WTC11 (cell line): Measurements from ENCODE around the gene PPAT. TPM values are rescaled to one million over a fixed set of nuclear protein-coding genes. Genes with fewer than 3 reads are reported as not detected.

ENCODE experiments used
- ATAC-seq: fragments of 200-7000 bp; cut with Tn5 transposase; 2 replicates; pipeline ENCODE4 v1.10.0; 2021; ENCODE audit warnings: mild to moderate bottlenecking, moderate library complexity
- CTCF ChIA-PET: fragments of 300-600 bp; sonication (Branson Sonifier 250); formaldehyde crosslinking; loops from one replicate; lab custom pipeline; 2021; ENCODE audit warnings: antibody characterized with exemption; lab: Charles Lee
- POLR2A ChIA-PET: fragments of 350-600 bp; sonication (Branson Sonifier 250); formaldehyde crosslinking; loops from one replicate; lab custom pipeline; 2021; ENCODE audit warnings: antibody characterized with exemption; lab: Charles Lee
- DNase-seq: peaks from one replicate; pipeline ENCODE4 v3.0.0; 2021; ENCODE audit warnings: low spot score
- H3K27ac Mint-ChIP-seq: 2 replicates; pipeline ENCODE4 v1.8.0; 2021; ENCODE audit warnings: mixed read lengths
- H3K27me3 Mint-ChIP-seq: 2 replicates; pipeline ENCODE4 v1.8.0; 2021; ENCODE audit warnings: low read depth, mild to moderate bottlenecking, moderate library complexity, mixed read lengths
- H3K36me3 Mint-ChIP-seq: 2 replicates; pipeline ENCODE4 v1.8.0; 2021; ENCODE audit warnings: mixed read lengths
- H3K4me1 Mint-ChIP-seq: 2 replicates; pipeline ENCODE4 v1.8.0; 2022; ENCODE audit warnings: mixed read lengths
- H3K4me3 Mint-ChIP-seq: 2 replicates; pipeline ENCODE4 v1.8.0; 2021; ENCODE audit warnings: mild to moderate bottlenecking, moderate library complexity, mixed read lengths
- H3K9me3 Mint-ChIP-seq: 2 replicates; pipeline ENCODE4 v1.8.0; 2021; ENCODE audit warnings: mixed read lengths
- ATF3 ChIP-seq: sonication (generic); formaldehyde crosslinking; conservative IDR thresholded peaks from 2 replicates; pipeline ENCODE4 v1.8.1; 2022; ENCODE audit warnings: mild to moderate bottlenecking, missing genetic modification reagents
- CTCF ChIP-seq: fragments of 200-600 bp; IDR thresholded peaks from 2 replicates; pipeline ENCODE4 v1.8.0; 2022; ENCODE audit warnings: antibody characterized with exemption
- ELF4 ChIP-seq: sonication (generic); formaldehyde crosslinking; IDR thresholded peaks from 2 replicates; pipeline ENCODE4 v1.8.1; 2022; ENCODE audit warnings: low read depth, mild to moderate bottlenecking, moderate library complexity, missing genetic modification reagents
- ERG ChIP-seq: fragments of 250-450 bp; sonication (Bioruptor Pico); IDR thresholded peaks from 2 replicates; pipeline ENCODE4 v1.8.0; 2021; ENCODE audit warnings: mild to moderate bottlenecking
- FOXJ3 ChIP-seq: sonication (generic); formaldehyde crosslinking; IDR thresholded peaks from 2 replicates; pipeline ENCODE4 v1.9.0; 2021; ENCODE audit warnings: missing genetic modification reagents, mild to moderate bottlenecking, borderline replicate concordance
- FOXK1 ChIP-seq: sonication (generic); formaldehyde crosslinking; IDR thresholded peaks from 2 replicates; pipeline ENCODE4 v1.8.0; 2022; ENCODE audit warnings: mild to moderate bottlenecking, moderate library complexity, missing genetic modification reagents
- GABPB1 ChIP-seq: sonication (generic); formaldehyde crosslinking; IDR thresholded peaks from 2 replicates; pipeline ENCODE4 v1.8.1; 2023; ENCODE audit warnings: mild to moderate bottlenecking, missing genetic modification reagents
- MAX ChIP-seq: sonication (generic); formaldehyde crosslinking; IDR thresholded peaks from 2 replicates; pipeline ENCODE4 v1.8.0; 2022; ENCODE audit warnings: mild to moderate bottlenecking, missing genetic modification reagents
- NFYB ChIP-seq: sonication (generic); formaldehyde crosslinking; conservative IDR thresholded peaks from 2 replicates; pipeline ENCODE4 v1.8.0; 2022; ENCODE audit warnings: low read depth, missing genetic modification reagents
- RELA ChIP-seq: sonication (generic); formaldehyde crosslinking; IDR thresholded peaks from 2 replicates; pipeline ENCODE4 v1.8.1; 2022; ENCODE audit warnings: missing genetic modification reagents, mild to moderate bottlenecking, borderline replicate concordance
- USF1 ChIP-seq: sonication (generic); formaldehyde crosslinking; IDR thresholded peaks from 2 replicates; pipeline ENCODE4 v1.8.0; 2022; ENCODE audit warnings: mild to moderate bottlenecking, missing genetic modification reagents
- USF2 ChIP-seq: sonication (generic); formaldehyde crosslinking; IDR thresholded peaks from 2 replicates; pipeline ENCODE4 v1.8.1; 2023; ENCODE audit warnings: mild to moderate bottlenecking, missing genetic modification reagents, moderate library complexity
- ZNF423 ChIP-seq: fragments of 250-450 bp; sonication (Bioruptor Pico); IDR thresholded peaks from 2 replicates; pipeline ENCODE4 v2.1.2; 2022; ENCODE audit warnings: mild to moderate bottlenecking, moderate library complexity
- ZNF512 ChIP-seq: sonication (generic); formaldehyde crosslinking; IDR thresholded peaks from 2 replicates; pipeline ENCODE4 v1.8.1; 2022; ENCODE audit warnings: missing genetic modification reagents, borderline replicate concordance
- ZSCAN18 ChIP-seq: fragments of 250-450 bp; sonication (Bioruptor Pico); IDR thresholded peaks from 2 replicates; pipeline ENCODE4 v2.1.2; 2022; ENCODE audit warnings: mild to moderate bottlenecking, moderate library complexity
- total RNA-seq: library from RNA; stranded (reverse); gene quantifications from 3 replicates; pipeline ENCODE4 v1.2.3, GENCODE V29; 2021

Gene PPAT
- total RNA-seq, 1 experiment from 2014 or later: 83.4 TPM

GRCh38 chr4:56425518-56425917 lies 9.9 kb downstream of the PPAT start:
- Mint-ChIP-seq H3K27me3 (no peaks in the 10 kb centered on the region), H3K27ac (peak overlapping the region; percentile 93), H3K36me3 (peaks cover 28% of the 10 kb centered on the region), H3K4me1 (peaks cover 40% of the 10 kb centered on the region), H3K9me3 (peaks cover 20% of the 10 kb centered on the region), H3K4me3 (peak overlapping the region; percentile 49)
- no peak for DNase-seq
- ChIA-PET CTCF (interaction anchor here (0.7 to 2.7 kb wide), 7 partner anchors 10 to 38 kb away, joined by 3 to 16 read pairs (median 4); partner anchors contain the start of genes AASDH, PAICS and PPAT), POLR2A (interaction anchor here (0.5 to 2.6 kb wide), 5 partner anchors 9 to 48 kb away, joined by 3 to 23 read pairs (median 5); partner anchors contain the start of genes AASDH, PAICS and PPAT)
- peak; percentile 99 for ATAC-seq
- TF ChIP-seq MAX (CRISPR knock-in tag) (peak; percentile 36; the same call in 1 of the 2 replicates), NFYB (no peak), ZNF423 (CRISPR knock-in tag) (0 out of 2 replicates have a peak, but pooled peaks have one; percentile 35), ZSCAN18 (CRISPR knock-in tag) (0 out of 2 replicates have a peak, but pooled peaks have one; percentile 42), USF2 (CRISPR knock-in tag) (peak; percentile 65), USF1 (CRISPR knock-in tag) (peak; percentile 56; the same call in 1 of the 2 replicates), ATF3 (CRISPR knock-in tag) (no peak)

GRCh38 chr4:56424697-56425514 lies 10.5 kb downstream of the PPAT start:
- H3K4me3 Mint-ChIP-seq: peak overlapping the region; percentile 49; the same call in 1 of the 2 replicates
- H3K27me3 Mint-ChIP-seq: no peaks in the 10 kb centered on the region
- peaks cover 20% of the 10 kb centered on the region for H3K9me3 Mint-ChIP-seq
- peaks cover 31% of the 10 kb centered on the region for H3K36me3 Mint-ChIP-seq
- ChIA-PET CTCF (interaction anchor here (0.7 to 2.7 kb wide), 7 partner anchors 9 to 38 kb away, joined by 3 to 16 read pairs (median 4); partner anchors contain the start of genes AASDH, PAICS and PPAT), POLR2A (interaction anchor here (0.6 to 2.6 kb wide), 4 partner anchors 9 to 48 kb away, joined by 3 to 23 read pairs (median 6); partner anchors contain the start of genes AASDH, PAICS and PPAT)
- TF ChIP-seq CTCF (peak; percentile 39; the same call in 1 of the 2 replicates), RELA (CRISPR knock-in tag) (no peak), ELF4 (no peak), ERG (CRISPR knock-in tag) (no peak), FOXK1 (CRISPR knock-in tag) (no peak), ZNF512 (CRISPR knock-in tag) (no peak), FOXJ3 (CRISPR knock-in tag) (no peak), GABPB1 (CRISPR knock-in tag) (no peak)
- peak overlapping the region; percentile 75; the same call in 1 of the 2 replicates for H3K27ac Mint-ChIP-seq
- H3K4me1 Mint-ChIP-seq: peaks cover 40% of the 10 kb centered on the region
- DNase-seq: no peak
- ATAC-seq: no peak
